Measurements from ENCODE around the gene GOLGA7B. TPM values are rescaled to one million over a fixed set of nuclear protein-coding genes. Genes with fewer than 3 reads are reported as not detected.
"Not testable (repeated sequence)": the region's sequence is repeated elsewhere in the genome, so short reads cannot be mapped to it uniquely, and the experiment has no call there.

The GOLGA7B gene
- total RNA-seq, 4 donors from 2014 or later = 0.14 to 0.16 TPM; not detected in 2

DNA sequence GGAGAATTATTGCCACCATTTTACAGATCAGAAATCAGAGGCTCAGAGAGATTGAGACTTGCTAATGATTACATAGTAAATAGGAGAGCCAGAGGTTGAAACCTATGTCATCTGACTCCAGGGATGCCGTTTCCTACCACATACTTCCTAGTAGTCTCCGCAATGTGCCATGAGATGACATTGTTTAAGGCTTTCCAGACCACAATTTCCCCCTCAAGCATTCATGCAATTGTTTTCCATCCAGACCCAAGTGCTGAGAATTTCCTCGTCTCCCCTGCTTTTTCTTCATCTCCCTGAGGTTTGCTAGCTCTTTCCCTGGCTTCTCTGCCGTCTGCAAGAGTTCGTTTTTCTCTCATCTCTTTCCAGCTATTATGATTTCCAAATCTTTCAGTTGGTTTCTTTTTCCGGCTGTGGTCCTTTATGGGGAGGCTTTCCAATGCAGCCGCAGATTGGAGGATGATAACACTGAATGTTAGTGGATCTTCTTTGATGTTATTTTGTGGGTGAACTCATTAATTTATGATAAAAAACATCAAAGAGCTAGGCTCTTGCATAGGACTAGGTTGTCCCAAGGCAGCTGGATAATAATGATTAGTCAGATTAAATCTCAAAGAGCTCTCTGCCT is 6.9 kb upstream of the GOLGA7B start:
- Histone ChIP-seq H3K27ac (no peak overlapping the region), H3K4me3 (no peak overlapping the region), H3K4me1 (peaks cover 0 to 5% (median 0%) of the 10 kb centered on the region in 4 donors), H3K27me3 (peaks cover 15% of the 10 kb centered on the region), H3K9me3 (no peaks in the 10 kb centered on the region), H3K36me3 (no peaks in the 10 kb centered on the region)
- intact Hi-C loops (cut with DNase I; ENCODE audit: low total_unique reads) (no loop called here), in situ Hi-C loops (cut with MboI; ENCODE audit: low pct_ligation_motif_present in 1 of 4, low pct_unique_long_range_greater_than_20kb in 1 of 4, low sequenced_read_pairs in 3 of 4) (no loop called here)
- no peak for TF ChIP-seq EP300 (IDR thresholded peaks at IDR 0.05; ENCODE audit: low read depth)
- TF ChIP-seq POLR2AphosphoS5 (IDR thresholded peaks at IDR 0.05) = no peak
- no peak for TF ChIP-seq POLR2A (IDR thresholded peaks at IDR 0.05)
- TF ChIP-seq, protein P1, sequence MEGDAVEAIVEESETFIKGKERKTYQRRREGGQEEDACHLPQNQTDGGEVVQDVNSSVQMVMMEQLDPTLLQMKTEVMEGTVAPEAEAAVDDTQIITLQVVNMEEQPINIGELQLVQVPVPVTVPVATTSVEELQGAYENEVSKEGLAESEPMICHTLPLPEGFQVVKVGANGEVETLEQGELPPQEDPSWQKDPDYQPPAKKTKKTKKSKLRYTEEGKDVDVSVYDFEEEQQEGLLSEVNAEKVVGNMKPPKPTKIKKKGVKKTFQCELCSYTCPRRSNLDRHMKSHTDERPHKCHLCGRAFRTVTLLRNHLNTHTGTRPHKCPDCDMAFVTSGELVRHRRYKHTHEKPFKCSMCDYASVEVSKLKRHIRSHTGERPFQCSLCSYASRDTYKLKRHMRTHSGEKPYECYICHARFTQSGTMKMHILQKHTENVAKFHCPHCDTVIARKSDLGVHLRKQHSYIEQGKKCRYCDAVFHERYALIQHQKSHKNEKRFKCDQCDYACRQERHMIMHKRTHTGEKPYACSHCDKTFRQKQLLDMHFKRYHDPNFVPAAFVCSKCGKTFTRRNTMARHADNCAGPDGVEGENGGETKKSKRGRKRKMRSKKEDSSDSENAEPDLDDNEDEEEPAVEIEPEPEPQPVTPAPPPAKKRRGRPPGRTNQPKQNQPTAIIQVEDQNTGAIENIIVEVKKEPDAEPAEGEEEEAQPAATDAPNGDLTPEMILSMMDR (IDR thresholded peaks at IDR 0.05) = no peak
- 40 to 44% methylated on average over 6 to 7 of the region's 7 CpGs for WGBS, 2 donors (ENCODE audit: low coverage in 1 of 2)
- DNase-seq = no peak

- no peaks in the 10 kb centered on the region for H3K36me3 ChIP-seq
- H3K4me1 ChIP-seq = peaks cover 0 to 5% (median 0%) of the 10 kb centered on the region in 4 donors
- DNase-seq = no peak
- WGBS, 2 donors (ENCODE audit: low coverage in 1 of 2) = 18% methylated on average over 2 of the region's 2 CpGs; no CpG with 5 or more reads in 1 of the 2 donors
- no peaks in the 10 kb centered on the region for H3K9me3 ChIP-seq
- H3K27ac ChIP-seq = no peak overlapping the region
- TF ChIP-seq, protein P1 (IDR thresholded peaks at IDR 0.05) = no peak
- TF ChIP-seq POLR2AphosphoS5 (IDR thresholded peaks at IDR 0.05) (no peak), POLR2A (IDR thresholded peaks at IDR 0.05) (no peak), EP300 (IDR thresholded peaks at IDR 0.05; ENCODE audit: low read depth) (no peak)
- no peak overlapping the region for H3K4me3 ChIP-seq
- H3K27me3 ChIP-seq = peaks cover 19% of the 10 kb centered on the region
- intact Hi-C loops (cut with DNase I; ENCODE audit: low total_unique reads) (no loop called here), in situ Hi-C loops (cut with MboI; ENCODE audit: low pct_ligation_motif_present in 1 of 4, low pct_unique_long_range_greater_than_20kb in 1 of 4, low sequenced_read_pairs in 3 of 4) (no loop called here)
These were observed 6.4 kb upstream of the GOLGA7B start for GRCh38 chr10:97843281-97843671.

DNA sequence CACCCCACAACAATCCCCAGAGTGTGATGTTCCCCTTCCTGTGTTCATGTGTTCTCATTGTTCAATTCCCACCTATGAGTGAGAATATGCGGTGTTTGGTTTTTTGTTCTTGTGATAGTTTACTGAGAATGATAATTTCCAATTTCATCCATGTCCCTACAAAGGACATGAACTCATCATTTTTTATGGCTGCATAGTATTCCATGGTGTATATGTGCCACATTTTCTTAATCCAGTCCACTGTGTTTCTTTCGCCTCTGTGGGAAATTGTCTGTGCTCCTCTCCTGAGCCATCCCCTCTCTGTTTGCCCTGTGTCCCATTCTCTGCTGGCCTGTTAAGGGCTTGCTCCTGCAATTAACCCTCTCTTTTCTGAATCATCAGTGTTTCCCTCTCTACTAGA is 5.7 kb upstream of the GOLGA7B start:
- H3K36me3 ChIP-seq; H3K4me3 ChIP-seq; H3K9me3 ChIP-seq; DNase-seq; H3K4me1 ChIP-seq; H3K27ac ChIP-seq; in situ Hi-C loops (cut with MboI; ENCODE audit: low pct_ligation_motif_present in 1 of 4, low pct_unique_long_range_greater_than_20kb in 1 of 4, low sequenced_read_pairs in 3 of 4); intact Hi-C loops (cut with DNase I; ENCODE audit: low total_unique reads): not testable (repeated sequence)
- H3K27me3 ChIP-seq = peaks cover 25% of the 10 kb centered on the region
- 86 to 100% methylated on average over 1 of the region's 2 CpGs for WGBS, 2 donors (ENCODE audit: low coverage in 1 of 2)

DNA sequence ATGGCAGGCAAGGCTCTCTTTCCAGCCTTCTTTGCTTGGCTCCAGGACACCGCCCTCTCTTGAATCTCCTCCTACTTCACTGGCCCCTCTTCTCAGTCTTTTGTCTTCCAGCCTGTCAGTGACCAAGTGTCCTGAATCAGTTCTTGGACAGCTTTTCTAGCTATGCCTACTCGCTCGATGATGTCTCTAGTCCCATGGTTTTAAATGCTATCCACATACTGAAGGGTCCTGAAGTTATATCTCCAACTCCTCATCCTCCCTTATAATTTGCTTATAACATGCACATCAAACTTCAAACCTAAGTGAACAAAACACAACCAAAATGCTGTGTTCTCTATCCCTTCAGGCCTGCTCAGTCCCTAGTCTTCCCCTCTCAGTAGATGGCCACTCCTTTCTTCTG is 5.0 kb upstream of the GOLGA7B start:
- H3K4me1 ChIP-seq = peaks cover 0 to 8% (median 6%) of the 10 kb centered on the region in 4 donors
- no peaks in the 10 kb centered on the region for H3K9me3 ChIP-seq
- H3K36me3 ChIP-seq = no peaks in the 10 kb centered on the region
- no peak overlapping the region for H3K4me3 ChIP-seq
- 91 to 92% methylated on average over 3 of the region's 3 CpGs for WGBS, 2 donors (ENCODE audit: low coverage in 1 of 2)
- intact Hi-C loops (cut with DNase I; ENCODE audit: low total_unique reads) (no loop called here), in situ Hi-C loops (cut with MboI; ENCODE audit: low pct_ligation_motif_present in 1 of 4, low pct_unique_long_range_greater_than_20kb in 1 of 4, low sequenced_read_pairs in 3 of 4) (no loop called here)
- H3K27ac ChIP-seq = no peak overlapping the region
- DNase-seq = no peak
- TF ChIP-seq POLR2A (IDR thresholded peaks at IDR 0.05) (no peak), POLR2AphosphoS5 (IDR thresholded peaks at IDR 0.05) (no peak), EP300 (IDR thresholded peaks at IDR 0.05; ENCODE audit: low read depth) (no peak)
- TF ChIP-seq, protein P1 (IDR thresholded peaks at IDR 0.05) = no peak
- H3K27me3 ChIP-seq = peaks cover 31% of the 10 kb centered on the region

All from transverse colon (tissue), 4 donors.